Measurements from ENCODE around the gene NEURL1.
"Not testable (repeated sequence)": the region's sequence is repeated elsewhere in the genome, so short reads cannot be mapped to it uniquely, and the experiment has no call there.

DNA sequence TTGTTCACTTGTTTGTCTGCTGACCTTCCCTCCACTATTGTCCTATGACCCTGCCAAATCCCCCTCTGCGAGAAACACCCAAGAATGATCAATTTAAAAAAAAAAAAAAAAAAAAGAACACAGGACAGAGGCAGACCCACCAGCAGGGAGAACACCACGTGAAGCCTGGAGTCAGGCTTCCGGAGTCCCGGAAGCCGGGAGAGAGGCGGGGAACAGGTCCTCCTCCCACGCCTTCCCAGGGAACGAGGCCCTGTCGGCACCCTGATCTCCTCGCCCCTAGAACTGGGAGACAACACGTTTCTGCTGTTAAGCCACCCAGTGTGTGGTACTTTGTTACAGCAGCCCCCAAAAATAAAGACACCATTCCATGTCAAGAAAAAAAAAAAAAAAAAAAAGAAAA lies 114.6 kb downstream of the NEURL1 start:
- TF ChIP-seq, protein P1, sequence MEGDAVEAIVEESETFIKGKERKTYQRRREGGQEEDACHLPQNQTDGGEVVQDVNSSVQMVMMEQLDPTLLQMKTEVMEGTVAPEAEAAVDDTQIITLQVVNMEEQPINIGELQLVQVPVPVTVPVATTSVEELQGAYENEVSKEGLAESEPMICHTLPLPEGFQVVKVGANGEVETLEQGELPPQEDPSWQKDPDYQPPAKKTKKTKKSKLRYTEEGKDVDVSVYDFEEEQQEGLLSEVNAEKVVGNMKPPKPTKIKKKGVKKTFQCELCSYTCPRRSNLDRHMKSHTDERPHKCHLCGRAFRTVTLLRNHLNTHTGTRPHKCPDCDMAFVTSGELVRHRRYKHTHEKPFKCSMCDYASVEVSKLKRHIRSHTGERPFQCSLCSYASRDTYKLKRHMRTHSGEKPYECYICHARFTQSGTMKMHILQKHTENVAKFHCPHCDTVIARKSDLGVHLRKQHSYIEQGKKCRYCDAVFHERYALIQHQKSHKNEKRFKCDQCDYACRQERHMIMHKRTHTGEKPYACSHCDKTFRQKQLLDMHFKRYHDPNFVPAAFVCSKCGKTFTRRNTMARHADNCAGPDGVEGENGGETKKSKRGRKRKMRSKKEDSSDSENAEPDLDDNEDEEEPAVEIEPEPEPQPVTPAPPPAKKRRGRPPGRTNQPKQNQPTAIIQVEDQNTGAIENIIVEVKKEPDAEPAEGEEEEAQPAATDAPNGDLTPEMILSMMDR (conservative IDR thresholded peaks at IDR 0.05; ENCODE audit: low read depth, low read length): not testable (repeated sequence)
- not testable (repeated sequence) for TF ChIP-seq EZH2 (IDR thresholded peaks at IDR 0.05; ENCODE audit: low read length, unreplicated experiment); EZH2phosphoT487 (IDR thresholded peaks at IDR 0.05; ENCODE audit: borderline replicate concordance, low read length)

All from PC-3 (cell line).